ENCODE measurements around the gene SESTD1.
"Not testable (repeated sequence)": the region's sequence is repeated elsewhere in the genome, so short reads cannot be mapped to it uniquely, and the experiment has no call there.

The SESTD1 gene

GRCh38 chr2:179239195-179239594 is 25.4 kb downstream of the SESTD1 start:
- no peak for DNase-seq (ENCODE audit: low spot score)

- no peak for DNase-seq (ENCODE audit: low spot score)
Observed at GRCh38 chr2:179238027-179238426, 26.6 kb downstream of the SESTD1 start.

- no peak for DNase-seq (ENCODE audit: low spot score)
Observed at GRCh38 chr2:179237209-179237946, 27.3 kb downstream of the SESTD1 start.

- DNase-seq (ENCODE audit: low spot score), result peak; percentile 16
Observed at GRCh38 chr2:179235463-179236108, 29.0 kb downstream of the SESTD1 start.

GRCh38 chr2:179234658-179235240 is 29.9 kb downstream of the SESTD1 start:
- no peak for DNase-seq (ENCODE audit: low spot score)

- no peak for DNase-seq (ENCODE audit: low spot score)
Observed at GRCh38 chr2:179233626-179234430, 30.8 kb downstream of the SESTD1 start.

GRCh38 chr2:179233083-179233490 is 31.5 kb downstream of the SESTD1 start:
- DNase-seq (ENCODE audit: low spot score), result no peak

GRCh38 chr2:179226961-179227259 is 37.7 kb downstream of the SESTD1 start:
- DNase-seq (ENCODE audit: low spot score), result no peak

GRCh38 chr2:179226203-179226960 is 38.2 kb downstream of the SESTD1 start:
- DNase-seq (ENCODE audit: low spot score), result no peak

- DNase-seq (ENCODE audit: low spot score), result no peak
Observed at GRCh38 chr2:179224361-179224760, 40.3 kb downstream of the SESTD1 start.

- no peak for DNase-seq (ENCODE audit: low spot score)
Observed at GRCh38 chr2:179222076-179222475, 42.6 kb downstream of the SESTD1 start.

- DNase-seq (ENCODE audit: low spot score), result peak; percentile 78
Observed at GRCh38 chr2:179218848-179219594, 45.6 kb downstream of the SESTD1 start.

- not testable (repeated sequence) for DNase-seq (ENCODE audit: low spot score)
Observed at GRCh38 chr2:179214671-179215070, 50.0 kb downstream of the SESTD1 start.

- no peak for DNase-seq (ENCODE audit: low spot score)
Observed at GRCh38 chr2:179211355-179211754, 53.3 kb downstream of the SESTD1 start.

GRCh38 chr2:179208277-179208676 is 56.4 kb downstream of the SESTD1 start:
- DNase-seq (ENCODE audit: low spot score), result not testable (repeated sequence)

- DNase-seq (ENCODE audit: low spot score), result no peak
Observed at GRCh38 chr2:179207047-179207446, 57.6 kb downstream of the SESTD1 start.

GRCh38 chr2:179201869-179202268 is 62.8 kb downstream of the SESTD1 start:
- no peak for DNase-seq (ENCODE audit: low spot score)

GRCh38 chr2:179195926-179196590 is 68.6 kb downstream of the SESTD1 start:
- DNase-seq (ENCODE audit: low spot score), result not testable (repeated sequence)

- DNase-seq (ENCODE audit: low spot score), result no peak
Observed at GRCh38 chr2:179195141-179195540, 69.5 kb downstream of the SESTD1 start.

GRCh38 chr2:179193759-179194394 is 70.8 kb downstream of the SESTD1 start:
- DNase-seq (ENCODE audit: low spot score), result no peak

Data from AG08395 (cell line).